HG03558 (cell line): Measurements from ENCODE around the gene UTY.
"Not testable (repeated sequence)": the region's sequence is repeated elsewhere in the genome, so short reads cannot be mapped to it uniquely, and the experiment has no call there.

Experiments used
- ATAC-seq: cut with Tn5 transposase; IDR thresholded peaks from one replicate; pipeline ENCODE4 v1.9.1; 2021; ENCODE audit warnings: moderate number of reproducible peaks; ENCODE audit not compliant: unreplicated experiment; ENCODE audit errors: extremely low read depth

The UTY gene

GRCh38 chrY:13330651-13331050 is 149.2 kb downstream of the UTY start:
- no peak for ATAC-seq

- no peak for ATAC-seq
Observed at GRCh38 chrY:13312966-13313365, 166.9 kb downstream of the UTY start.

DNA sequence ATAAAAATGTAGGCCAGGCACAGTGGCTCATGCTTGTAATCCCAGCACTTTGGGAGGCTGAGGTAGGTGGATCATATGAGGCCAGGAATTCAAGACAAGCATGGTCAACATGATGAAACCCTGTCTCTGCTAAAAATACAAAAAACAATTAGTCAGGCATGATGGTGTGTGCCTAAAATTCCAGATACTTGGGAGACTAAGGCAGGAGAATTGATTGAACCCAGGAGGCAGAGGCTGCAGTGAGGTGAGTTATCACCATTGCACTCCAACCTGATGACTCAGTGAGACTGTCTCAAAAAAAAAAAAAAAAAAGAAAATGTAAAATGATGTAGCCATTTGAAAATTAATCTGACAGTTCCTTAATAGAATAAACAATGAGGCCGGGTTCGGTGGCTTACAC is 171.9 kb downstream of the UTY start:
- ATAC-seq, result no peak

GRCh38 chrY:13300795-13301194 is 179.0 kb downstream of the UTY start:
- no peak for ATAC-seq

DNA sequence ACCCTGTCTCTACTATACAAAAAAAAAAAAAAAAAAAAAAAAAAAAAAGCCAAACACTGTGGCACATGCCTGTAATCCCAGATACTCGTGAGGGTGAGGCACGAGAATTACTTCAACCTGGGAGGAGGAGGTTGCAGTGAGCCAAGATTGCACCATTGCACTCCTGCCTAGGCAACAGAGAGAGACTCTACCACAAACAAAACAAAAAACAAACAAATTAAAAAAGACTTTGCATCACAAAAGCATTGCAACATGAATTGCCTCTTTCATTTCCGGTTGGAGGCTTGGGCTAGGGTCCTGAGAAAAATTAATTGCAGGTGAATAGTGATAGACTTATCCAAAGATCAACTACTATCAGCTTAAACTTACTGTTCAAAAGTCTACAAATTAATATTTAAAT is 180.4 kb downstream of the UTY start:
- no peak for ATAC-seq

DNA sequence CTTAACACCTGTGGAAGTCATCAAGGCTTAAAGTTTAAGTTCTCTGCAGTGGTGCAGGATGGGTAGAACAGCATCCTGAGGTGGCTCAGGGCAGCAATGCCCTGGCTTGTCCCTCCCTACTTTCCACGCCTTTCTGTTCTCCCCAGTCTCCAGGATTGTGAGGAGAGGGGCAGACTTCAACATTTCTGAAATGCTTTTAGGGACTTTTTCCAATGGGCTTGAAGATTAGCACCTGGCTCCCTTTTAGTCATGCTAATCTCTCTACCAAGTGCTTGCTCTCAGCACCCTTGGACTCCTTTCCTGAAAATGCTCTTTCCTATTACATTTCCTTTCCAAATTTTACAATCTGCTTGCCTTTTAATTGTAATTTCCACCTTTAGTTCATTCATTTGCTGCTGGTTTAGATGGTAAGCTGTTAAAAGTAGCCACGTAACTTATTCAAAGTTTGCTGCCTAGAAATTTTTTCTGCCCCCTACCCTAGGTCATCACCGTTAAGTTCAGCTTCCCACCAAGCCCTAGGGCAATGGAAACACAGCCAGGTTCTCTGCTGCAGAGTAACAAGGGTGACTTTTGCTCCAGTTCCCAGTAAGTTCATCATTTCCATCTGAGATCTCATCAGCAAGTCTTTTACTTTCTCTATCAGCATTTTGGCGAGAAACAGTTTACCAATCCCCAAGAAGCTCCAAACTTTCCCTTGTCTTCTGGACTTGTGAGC is 183.5 kb downstream of the UTY start:
- ATAC-seq, result no peak

GRCh38 chrY:13295026-13295425 is 184.8 kb downstream of the UTY start:
- ATAC-seq, result no peak

DNA sequence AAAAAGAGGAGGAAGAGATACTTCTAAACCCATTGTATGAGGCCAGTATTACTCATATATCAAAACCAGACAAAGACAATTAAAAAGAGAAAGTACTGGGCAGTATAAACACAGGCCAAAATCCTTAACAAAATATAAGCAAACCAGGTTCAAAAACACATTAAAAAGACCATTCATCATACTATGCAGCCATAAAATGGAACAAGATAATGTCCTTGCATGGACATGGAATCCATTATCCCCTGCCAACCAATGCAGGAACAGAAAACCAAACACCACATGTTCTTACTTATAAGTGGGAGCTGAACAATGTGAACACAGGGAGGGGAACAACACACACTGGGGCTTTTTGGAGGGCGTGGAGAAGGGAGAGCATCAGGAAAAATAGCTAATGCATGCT is 188.6 kb downstream of the UTY start:
- ATAC-seq, result no peak

DNA sequence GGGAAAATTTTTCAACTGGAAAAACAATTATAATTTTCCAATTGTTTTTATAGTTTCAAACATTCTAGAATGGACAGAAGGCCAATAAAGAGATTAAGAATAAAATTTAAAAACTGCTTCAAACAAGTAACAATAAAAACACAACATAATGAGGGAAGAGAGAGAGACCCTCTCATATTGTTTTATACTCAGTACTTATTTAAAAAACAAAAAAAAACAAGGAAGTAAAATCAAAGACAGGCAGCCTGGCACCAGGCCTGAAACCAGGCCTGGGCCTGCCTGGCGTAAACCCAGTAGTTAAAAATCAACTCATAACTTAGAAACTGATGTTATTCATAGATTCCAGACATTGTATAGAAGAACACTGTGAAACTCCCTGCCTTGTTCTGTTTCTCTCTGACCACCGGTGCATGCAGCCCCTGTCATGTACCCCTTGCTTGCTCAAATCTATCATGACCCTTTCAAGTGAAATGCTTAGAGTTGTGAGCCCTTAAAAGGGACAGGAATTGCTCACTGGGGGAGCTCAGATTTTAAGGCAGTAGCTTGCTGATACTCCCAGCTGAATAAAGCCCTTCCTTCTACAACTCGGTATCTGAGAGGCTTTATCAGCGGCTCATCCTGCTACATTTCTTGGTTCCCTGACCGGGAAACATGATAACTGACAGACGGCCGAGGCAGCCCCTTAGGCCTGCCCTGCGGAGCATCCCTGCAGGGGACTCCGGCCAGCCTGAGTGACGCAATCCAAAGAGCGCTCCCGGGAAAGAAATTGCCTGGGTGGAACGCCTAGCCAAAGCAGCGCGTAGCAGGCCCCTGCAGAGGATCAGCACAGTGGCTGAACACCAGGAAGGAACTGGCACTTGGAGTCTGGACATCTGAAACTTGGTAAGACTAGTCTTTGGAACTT is 197.4 kb downstream of the UTY start:
- not testable (repeated sequence) for ATAC-seq

- ATAC-seq, result no peak
Observed at GRCh38 chrY:13279561-13279960, 200.3 kb downstream of the UTY start.

GRCh38 chrY:13271706-13272105 is 208.1 kb downstream of the UTY start:
- no peak for ATAC-seq

DNA sequence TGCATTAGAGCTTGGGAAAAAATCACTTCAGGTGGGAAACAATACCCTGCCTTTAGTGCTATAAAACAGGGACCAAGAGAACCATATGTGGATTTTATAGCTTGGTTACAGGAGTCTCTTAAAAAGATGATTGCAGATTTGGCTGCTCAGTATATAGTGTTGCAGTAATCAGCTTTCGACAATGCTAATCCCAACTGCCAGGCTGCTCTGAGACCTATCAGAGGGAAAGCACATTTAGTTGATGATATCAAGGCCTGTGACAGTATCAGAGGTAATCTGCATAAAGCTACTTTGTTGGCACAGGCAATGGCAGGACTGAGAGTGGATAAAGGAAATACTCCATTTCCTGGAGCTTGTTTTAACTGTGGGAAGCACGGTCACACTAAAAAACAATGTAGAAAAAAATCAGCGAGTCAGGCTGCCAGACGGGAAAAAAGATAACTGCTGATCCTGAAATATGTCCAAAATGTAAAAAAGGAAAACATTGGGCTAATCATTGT is 225.8 kb downstream of the UTY start:
- not testable (repeated sequence) for ATAC-seq

GRCh38 chrY:13250421-13250820 is 229.4 kb downstream of the UTY start:
- no peak for ATAC-seq

GRCh38 chrY:13243716-13244115 is 236.1 kb downstream of the UTY start:
- ATAC-seq, result no peak

- no peak for ATAC-seq
Observed at GRCh38 chrY:13233901-13234300, 245.9 kb downstream of the UTY start.

GRCh38 chrY:13233118-13233517 is 246.7 kb downstream of the UTY start:
- ATAC-seq, result no peak

DNA sequence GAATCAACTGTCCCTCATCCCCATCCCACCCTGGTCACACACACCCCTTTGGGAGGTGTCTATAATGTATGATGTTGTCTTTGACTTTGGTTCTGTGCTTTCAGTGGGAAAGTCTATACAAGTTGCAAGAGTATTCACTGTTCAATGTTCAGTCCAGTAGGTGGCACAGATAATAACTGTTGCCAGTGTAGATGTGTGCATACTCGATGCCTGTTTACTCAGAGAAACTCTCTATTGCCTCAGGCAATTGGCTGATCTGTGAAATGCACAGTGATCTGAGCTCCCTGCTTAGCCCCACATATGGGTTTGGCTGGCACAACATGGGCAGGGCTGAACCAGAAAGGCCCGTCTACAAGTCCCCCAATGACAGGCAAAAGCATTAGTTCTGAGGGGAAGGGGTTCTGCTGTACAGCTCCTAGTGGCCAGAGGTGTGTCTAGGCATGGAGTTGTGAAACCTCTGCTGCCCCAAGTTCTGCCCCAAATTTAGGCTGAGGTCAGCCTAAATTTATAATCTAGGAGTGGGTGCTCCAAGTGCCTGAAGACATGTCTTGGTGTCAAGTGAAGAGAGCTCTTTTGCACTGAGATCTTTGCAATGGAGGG is 252.4 kb downstream of the UTY start:
- ATAC-seq, result no peak

DNA sequence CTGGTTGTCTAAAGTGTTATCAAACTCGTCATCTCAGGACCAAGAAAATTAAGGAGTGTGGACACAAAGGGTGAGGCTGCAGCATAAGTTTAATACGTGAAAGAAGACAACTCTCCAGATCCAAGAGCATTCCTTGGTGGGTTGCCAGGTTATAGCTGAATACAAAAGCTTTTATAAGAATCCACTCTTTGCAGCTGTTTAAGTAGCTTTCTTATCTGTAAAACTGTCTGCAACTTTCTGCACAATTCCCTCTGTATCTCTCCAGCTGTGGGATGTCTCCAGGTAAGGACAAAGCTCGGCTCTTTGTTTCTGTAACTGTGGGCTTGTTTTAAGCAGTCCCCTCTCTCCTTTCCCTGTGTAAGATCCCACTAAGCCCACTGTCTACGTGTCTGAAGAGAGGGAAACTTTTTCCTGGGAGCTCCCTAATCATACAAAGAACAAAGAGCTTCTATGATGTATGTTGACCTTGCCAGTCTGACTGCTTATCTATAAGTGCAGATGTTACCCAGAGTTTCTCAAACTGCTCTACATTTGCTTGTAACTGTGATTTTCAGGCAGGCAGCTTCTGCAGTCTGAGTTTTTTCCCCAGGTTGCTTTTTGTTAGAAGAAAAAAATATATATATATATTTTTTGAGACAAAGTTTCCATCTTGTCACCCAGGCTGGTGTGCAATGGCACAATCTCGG is 268.7 kb downstream of the UTY start:
- no peak for ATAC-seq

DNA sequence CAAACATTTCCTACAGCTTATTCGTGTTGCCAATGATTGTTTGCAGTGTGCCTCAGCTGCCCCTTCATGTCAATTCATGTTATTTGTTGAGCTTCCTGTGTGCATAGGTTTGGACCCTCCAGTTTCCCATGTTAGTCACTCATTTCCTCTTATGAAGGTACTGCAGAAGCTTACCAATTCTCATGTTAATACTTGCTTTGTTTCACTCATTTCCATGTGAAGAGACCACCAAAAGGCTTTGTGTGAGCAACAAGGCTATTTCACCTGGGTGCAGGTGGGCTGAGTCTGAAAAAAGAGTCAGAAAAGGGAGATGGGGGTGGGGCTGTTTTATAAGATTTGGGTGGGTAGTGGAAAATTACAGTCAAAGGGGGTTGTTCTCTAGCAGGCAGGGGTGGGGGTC is 274.6 kb downstream of the UTY start:
- no peak for ATAC-seq
